ENCODE results near the gene PRSS22.

The PRSS22 gene

GRCh38 chr16:2865651-2866050, 7.7 kb upstream of the PRSS22 start:
- TF ChIP-seq CTCF (IDR thresholded peaks at IDR 0.05) = no peak
- H3K9me3 ChIP-seq = no peaks in the 10 kb centered on the region
- no peaks in the 10 kb centered on the region for H3K36me3 ChIP-seq
- H3K4me3 ChIP-seq (ENCODE audit: low read depth in 1 of 2, low read length in 1 of 2) = no peak overlapping the region
- H3K27me3 ChIP-seq = peaks cover 34% of the 10 kb centered on the region
- peaks cover 12 to 13% of the 10 kb centered on the region in 2 experiments for H3K4me1 ChIP-seq (ENCODE audit: control insufficient read depth in 1 of 2, insufficient read depth in 1 of 2, low read depth in 1 of 2, low read length in 1 of 2)
- no peak overlapping the region for H3K27ac ChIP-seq

GRCh38 chr16:2860826-2861567, 3.0 kb upstream of the PRSS22 start:
- Histone ChIP-seq H3K4me3 (ENCODE audit: low read depth in 1 of 2, low read length in 1 of 2) (no peak overlapping the region), H3K4me1 (ENCODE audit: control insufficient read depth in 1 of 2, insufficient read depth in 1 of 2, low read depth in 1 of 2, low read length in 1 of 2) (peaks cover 0 to 9% of the 10 kb centered on the region in 2 experiments), H3K27ac (no peak overlapping the region), H3K9me3 (no peaks in the 10 kb centered on the region), H3K27me3 (peaks cover 72% of the 10 kb centered on the region), H3K36me3 (no peaks in the 10 kb centered on the region)
- TF ChIP-seq CTCF (IDR thresholded peaks at IDR 0.05) = no peak

- H3K4me3 ChIP-seq (ENCODE audit: low read depth in 1 of 2, low read length in 1 of 2) = no peak overlapping the region
- TF ChIP-seq CTCF (IDR thresholded peaks at IDR 0.05) = no peak
- H3K9me3 ChIP-seq = peaks cover 2% of the 10 kb centered on the region
- H3K27me3 ChIP-seq = peaks cover 73% of the 10 kb centered on the region
- H3K4me1 ChIP-seq (ENCODE audit: control insufficient read depth in 1 of 2, insufficient read depth in 1 of 2, low read depth in 1 of 2, low read length in 1 of 2) = peaks cover 0 to 9% of the 10 kb centered on the region in 2 experiments
- no peak overlapping the region for H3K27ac ChIP-seq
- no peaks in the 10 kb centered on the region for H3K36me3 ChIP-seq
These were observed 1.8 kb upstream of the PRSS22 start for GRCh38 chr16:2859686-2860265.

- Histone ChIP-seq H3K4me1 (ENCODE audit: control insufficient read depth in 1 of 2, insufficient read depth in 1 of 2, low read depth in 1 of 2, low read length in 1 of 2) (peaks cover 0 to 9% of the 10 kb centered on the region in 2 experiments), H3K27me3 (peaks cover 69% of the 10 kb centered on the region), H3K27ac (no peak overlapping the region), H3K36me3 (no peaks in the 10 kb centered on the region), H3K9me3 (peaks cover 5% of the 10 kb centered on the region), H3K4me3 (ENCODE audit: low read depth in 1 of 2, low read length in 1 of 2) (no peak overlapping the region)
- no peak for TF ChIP-seq CTCF (IDR thresholded peaks at IDR 0.05)
These were observed 465 bp upstream of the PRSS22 start for GRCh38 chr16:2858245-2859025.

GRCh38 chr16:2856686-2857450, 1.1 kb downstream of the PRSS22 start:
- Histone ChIP-seq H3K4me3 (ENCODE audit: low read depth in 1 of 2, low read length in 1 of 2) (no peak overlapping the region), H3K9me3 (peaks cover 5% of the 10 kb centered on the region), H3K4me1 (ENCODE audit: control insufficient read depth in 1 of 2, insufficient read depth in 1 of 2, low read depth in 1 of 2, low read length in 1 of 2) (peaks cover 0 to 9% of the 10 kb centered on the region in 2 experiments), H3K36me3 (no peaks in the 10 kb centered on the region), H3K27ac (no peak overlapping the region), H3K27me3 (peaks cover 80% of the 10 kb centered on the region)
- no peak for TF ChIP-seq CTCF (IDR thresholded peaks at IDR 0.05)
